Stimulated activated effector memory CD8-positive, alpha-beta T cell treated with anti-CD3 and anti-CD28 coated beads, Interleukin-12 subunit alpha, Interleukin-12 subunit beta, amount 100 ng/mL, for 72 hours (primary cell): ENCODE results near the gene TMEM123.
A peak's percentile ranks its signal among the peaks of the same experiment; 100 is the strongest.

Source experiments
- ATAC-seq: fragments of 150-1000 bp; cut with Tn5 transposase; 2 replicates; pipeline ENCODE4 v1.10.0; 2021
- DNase-seq, 2 donors: peaks; one replicate each; pipeline ENCODE4 v3.0.0; 2021 to 2022; ENCODE audit warnings: low spot score in 2 of 2
- H3K27ac Mint-ChIP-seq: one replicate; pipeline ENCODE4 v1.8.0; 2022; ENCODE audit warnings: mild to moderate bottlenecking, mixed read lengths
- H3K36me3 Mint-ChIP-seq: one replicate; pipeline ENCODE4 v1.8.0; 2022; ENCODE audit warnings: mild to moderate bottlenecking, mixed read lengths
- H3K4me1 Mint-ChIP-seq: one replicate; pipeline ENCODE4 v1.8.0; 2022; ENCODE audit warnings: mixed read lengths
- H3K4me3 Mint-ChIP-seq: one replicate; pipeline ENCODE4 v1.8.0; 2022; ENCODE audit warnings: mild to moderate bottlenecking, mixed read lengths
- H3K9me3 Mint-ChIP-seq: one replicate; pipeline ENCODE4 v1.8.0; 2022; ENCODE audit warnings: mixed read lengths

The TMEM123 gene

DNA sequence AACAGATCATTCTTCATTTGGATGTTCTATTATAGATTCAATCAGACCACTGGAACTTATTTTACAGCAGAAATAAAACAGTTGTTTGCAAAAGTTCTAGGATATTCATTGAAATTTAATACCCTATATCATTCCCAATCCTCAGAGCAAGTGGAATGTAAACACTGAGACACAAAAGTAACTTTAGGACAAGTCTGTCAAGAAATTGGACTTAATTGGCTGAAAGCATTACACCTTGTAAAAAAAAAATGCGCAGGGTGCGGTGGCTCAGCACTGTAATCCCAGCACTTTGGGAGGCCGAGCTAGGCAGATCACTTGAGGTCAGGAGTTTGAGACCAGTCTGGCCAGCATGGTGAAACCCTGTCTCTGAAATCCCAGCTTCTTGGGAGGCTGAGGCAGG lies 29.9 kb upstream of the TMEM123 start:
- H3K36me3 Mint-ChIP-seq, result no peaks in the 10 kb centered on the region
- peaks cover 16% of the 10 kb centered on the region for H3K4me1 Mint-ChIP-seq
- no peak overlapping the region for H3K27ac Mint-ChIP-seq
- no peaks in the 10 kb centered on the region for H3K9me3 Mint-ChIP-seq
- no peak overlapping the region for H3K4me3 Mint-ChIP-seq
- ATAC-seq, result no peak
- DNase-seq, result no peak

DNA sequence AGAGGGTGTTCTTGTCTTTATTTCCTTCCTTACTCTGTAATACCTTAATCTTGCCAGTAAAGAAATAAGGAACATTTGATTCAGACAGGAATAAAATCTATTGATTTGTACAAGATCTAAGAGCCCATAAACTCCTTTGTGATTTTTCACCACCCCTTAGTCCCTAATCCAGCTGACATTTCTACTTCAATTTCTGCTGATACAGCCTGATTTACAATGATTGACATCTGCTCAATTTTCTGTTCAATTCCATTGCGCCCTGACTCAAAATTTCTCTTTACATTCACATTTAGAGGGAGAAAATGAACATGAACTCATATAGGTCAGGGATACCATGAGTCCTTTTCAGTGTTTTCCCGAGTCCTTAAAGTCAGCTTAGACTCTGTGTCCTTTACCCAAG lies 27.2 kb upstream of the TMEM123 start:
- no peaks in the 10 kb centered on the region for H3K9me3 Mint-ChIP-seq
- no peak for ATAC-seq
- DNase-seq, result no peak
- no peaks in the 10 kb centered on the region for H3K36me3 Mint-ChIP-seq
- H3K4me3 Mint-ChIP-seq, result no peak overlapping the region
- H3K27ac Mint-ChIP-seq, result peak overlapping the region; percentile 5
- peaks cover 33% of the 10 kb centered on the region for H3K4me1 Mint-ChIP-seq

DNA sequence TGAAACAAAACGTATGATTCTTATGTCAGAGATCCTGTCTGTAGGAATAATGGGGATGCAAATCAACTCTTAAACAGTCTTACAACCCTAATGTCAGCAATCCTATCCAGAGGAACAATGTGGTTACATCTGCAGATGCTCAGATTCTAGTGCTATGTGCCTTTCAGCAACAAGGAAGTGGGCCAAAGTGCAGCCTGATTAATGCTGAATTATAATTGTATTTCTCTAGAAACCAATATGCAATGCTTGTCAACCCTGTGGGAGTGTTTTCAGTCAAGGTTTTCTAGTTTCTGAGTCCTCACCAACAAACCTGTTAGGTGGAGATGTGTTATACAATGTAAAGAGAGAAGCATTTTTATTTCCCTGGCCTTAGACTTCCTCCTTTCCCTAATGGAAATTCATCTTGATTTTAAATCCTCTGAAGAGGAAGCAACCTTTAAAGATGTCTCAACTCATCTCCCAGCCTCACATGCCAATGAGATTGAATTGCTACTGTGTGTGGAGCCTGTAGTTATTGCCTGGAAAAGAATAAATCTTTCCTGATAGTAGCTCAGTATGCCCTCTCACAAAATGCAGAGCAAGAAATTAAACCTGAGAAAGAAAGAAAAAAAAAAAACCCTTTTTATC lies 26.2 kb upstream of the TMEM123 start:
- DNase-seq (peak in 1 of 2 donors; percentile 30), ATAC-seq (no peak)
- Mint-ChIP-seq H3K9me3 (no peaks in the 10 kb centered on the region), H3K4me1 (peaks cover 43% of the 10 kb centered on the region), H3K27ac (peak overlapping the region; percentile 91), H3K36me3 (no peaks in the 10 kb centered on the region), H3K4me3 (no peak overlapping the region)

DNA sequence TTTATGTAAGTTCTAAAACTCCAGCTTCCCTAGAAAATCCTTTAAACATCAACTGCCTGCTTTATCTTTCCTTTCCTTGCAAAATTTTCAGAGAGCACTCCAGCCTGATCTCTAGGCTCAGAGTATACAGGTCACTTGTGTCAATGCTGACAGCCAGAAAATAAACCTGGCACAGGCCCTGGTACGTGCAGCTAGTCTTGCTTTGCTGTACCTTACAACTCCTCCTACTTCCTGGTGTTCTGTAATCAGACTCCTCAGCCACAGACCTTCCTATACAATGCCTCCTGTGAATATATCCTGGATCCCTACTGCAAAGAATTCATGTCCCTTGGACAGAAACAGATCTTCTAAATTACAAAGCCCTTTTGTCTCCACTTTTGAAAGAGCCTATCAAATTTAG lies 24.2 kb upstream of the TMEM123 start:
- ATAC-seq (peak; percentile 92), DNase-seq (no peak)
- H3K4me3 Mint-ChIP-seq, result peak overlapping the region; percentile 49
- peak overlapping the region; percentile 91 for H3K27ac Mint-ChIP-seq
- no peaks in the 10 kb centered on the region for H3K36me3 Mint-ChIP-seq
- peaks cover 52% of the 10 kb centered on the region for H3K4me1 Mint-ChIP-seq
- no peaks in the 10 kb centered on the region for H3K9me3 Mint-ChIP-seq

DNA sequence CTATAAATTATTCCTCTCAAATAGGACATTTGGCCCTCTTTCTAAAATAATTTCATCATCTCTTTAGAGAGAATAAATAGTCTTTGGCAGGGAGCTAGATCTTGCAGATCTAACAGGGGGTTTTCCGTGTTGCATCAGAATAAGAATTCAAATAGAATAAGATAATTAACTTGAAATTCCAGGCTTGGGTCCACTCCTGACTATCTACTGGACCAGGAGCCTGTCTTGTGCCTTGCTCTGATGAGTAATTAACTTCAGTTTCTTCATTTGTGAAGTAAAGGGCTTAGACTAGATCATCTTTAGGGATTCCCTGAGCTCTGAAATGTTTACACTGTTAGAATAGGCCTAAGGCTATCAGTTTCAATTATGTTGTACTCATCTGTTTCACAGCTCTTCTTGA lies 23.5 kb upstream of the TMEM123 start:
- H3K9me3 Mint-ChIP-seq, result no peaks in the 10 kb centered on the region
- peaks cover 55% of the 10 kb centered on the region for H3K4me1 Mint-ChIP-seq
- H3K27ac Mint-ChIP-seq, result peak overlapping the region; percentile 91
- peak overlapping the region; percentile 49 for H3K4me3 Mint-ChIP-seq
- DNase-seq, result no peak
- H3K36me3 Mint-ChIP-seq, result no peaks in the 10 kb centered on the region
- ATAC-seq, result peak; percentile 53

DNA sequence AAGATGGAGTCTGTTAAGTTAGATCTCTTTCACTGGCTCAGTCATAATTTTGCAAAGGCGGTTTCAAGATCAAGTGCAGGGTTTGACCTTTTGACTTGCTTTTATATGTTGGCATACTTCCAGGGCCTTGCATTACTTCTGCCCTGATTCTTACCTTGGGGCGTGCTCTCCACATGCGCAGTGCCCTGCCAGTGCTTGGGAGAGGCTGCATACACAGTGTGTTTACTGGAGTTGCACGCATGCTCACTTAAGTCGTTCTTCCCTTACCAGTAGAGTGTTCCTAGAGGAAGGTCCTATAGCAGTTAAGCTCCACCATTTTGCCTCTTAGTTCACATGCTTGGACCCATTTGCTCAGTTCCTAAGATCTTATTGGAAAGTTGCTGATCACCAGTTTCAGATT lies 21.0 kb upstream of the TMEM123 start:
- H3K27ac Mint-ChIP-seq, result peak overlapping the region; percentile 68
- peaks cover 64% of the 10 kb centered on the region for H3K4me1 Mint-ChIP-seq
- no peaks in the 10 kb centered on the region for H3K36me3 Mint-ChIP-seq
- no peak for DNase-seq
- no peak for ATAC-seq
- no peak overlapping the region for H3K4me3 Mint-ChIP-seq
- no peaks in the 10 kb centered on the region for H3K9me3 Mint-ChIP-seq

DNA sequence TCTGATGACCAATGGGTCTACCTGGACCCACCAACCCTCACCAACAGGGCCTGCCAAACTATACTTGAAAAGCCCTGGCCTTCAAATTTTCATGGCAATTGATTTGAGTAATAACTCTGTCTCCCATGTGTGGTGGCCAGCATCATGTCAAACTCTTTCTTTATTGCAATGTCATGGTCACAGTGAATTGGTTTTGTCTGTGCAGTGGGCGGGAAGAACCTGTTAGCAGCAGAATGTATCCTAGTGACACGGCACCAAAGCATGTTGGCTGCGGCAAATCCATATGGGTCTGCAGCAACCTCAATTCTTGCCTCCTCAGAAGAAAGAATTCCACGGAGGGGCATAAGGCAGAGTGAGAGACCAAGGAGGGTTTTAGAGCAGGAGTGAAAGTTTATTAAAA lies 19.6 kb upstream of the TMEM123 start:
- Mint-ChIP-seq H3K36me3 (no peaks in the 10 kb centered on the region), H3K4me1 (peaks cover 50% of the 10 kb centered on the region), H3K4me3 (no peak overlapping the region), H3K27ac (no peak overlapping the region), H3K9me3 (no peaks in the 10 kb centered on the region)
- ATAC-seq, result no peak
- DNase-seq, result no peak

DNA sequence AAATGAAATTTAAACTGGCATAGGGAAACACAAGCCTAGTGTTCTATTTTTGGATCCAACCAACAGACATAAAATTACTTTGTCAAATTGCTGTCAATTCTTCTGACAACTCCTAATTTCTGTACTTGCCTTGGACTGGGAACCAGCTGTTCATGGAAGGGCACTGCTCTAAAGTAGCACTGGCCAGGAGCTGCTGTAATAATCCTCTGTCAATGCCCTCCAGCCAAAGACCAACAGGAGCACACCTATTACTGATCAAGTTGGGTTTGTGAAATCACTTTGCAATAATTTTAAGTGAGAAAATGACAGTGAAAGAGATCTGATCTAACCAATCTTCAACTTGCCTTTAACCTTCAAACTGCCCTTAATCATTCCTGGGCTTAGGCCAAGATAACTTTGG lies 18.9 kb upstream of the TMEM123 start:
- Mint-ChIP-seq H3K4me3 (no peak overlapping the region), H3K4me1 (peaks cover 50% of the 10 kb centered on the region), H3K9me3 (no peaks in the 10 kb centered on the region), H3K36me3 (no peaks in the 10 kb centered on the region), H3K27ac (no peak overlapping the region)
- DNase-seq, result no peak
- no peak for ATAC-seq

DNA sequence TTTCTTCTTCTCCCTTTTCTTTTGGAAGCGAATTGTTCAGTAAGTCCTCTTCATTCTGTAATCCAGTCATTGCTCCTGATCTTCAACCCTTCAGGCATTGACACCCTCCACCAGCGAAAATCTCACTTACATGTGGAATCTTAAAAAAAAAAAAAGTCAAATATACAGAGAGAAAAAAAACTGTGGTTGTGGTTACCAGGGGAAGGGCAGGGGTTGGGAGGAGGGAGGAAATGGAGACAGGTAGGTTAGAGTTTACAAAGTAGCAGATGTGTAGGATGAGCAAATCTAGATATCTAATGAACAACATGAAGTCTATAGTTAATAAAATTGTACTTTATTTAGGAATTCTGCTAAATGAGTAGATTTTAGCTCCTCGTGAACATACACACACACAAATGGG lies 17.7 kb upstream of the TMEM123 start:
- Mint-ChIP-seq H3K9me3 (no peaks in the 10 kb centered on the region), H3K4me1 (peaks cover 56% of the 10 kb centered on the region), H3K27ac (no peak overlapping the region), H3K4me3 (no peak overlapping the region), H3K36me3 (no peaks in the 10 kb centered on the region)
- ATAC-seq (no peak), DNase-seq (no peak)

DNA sequence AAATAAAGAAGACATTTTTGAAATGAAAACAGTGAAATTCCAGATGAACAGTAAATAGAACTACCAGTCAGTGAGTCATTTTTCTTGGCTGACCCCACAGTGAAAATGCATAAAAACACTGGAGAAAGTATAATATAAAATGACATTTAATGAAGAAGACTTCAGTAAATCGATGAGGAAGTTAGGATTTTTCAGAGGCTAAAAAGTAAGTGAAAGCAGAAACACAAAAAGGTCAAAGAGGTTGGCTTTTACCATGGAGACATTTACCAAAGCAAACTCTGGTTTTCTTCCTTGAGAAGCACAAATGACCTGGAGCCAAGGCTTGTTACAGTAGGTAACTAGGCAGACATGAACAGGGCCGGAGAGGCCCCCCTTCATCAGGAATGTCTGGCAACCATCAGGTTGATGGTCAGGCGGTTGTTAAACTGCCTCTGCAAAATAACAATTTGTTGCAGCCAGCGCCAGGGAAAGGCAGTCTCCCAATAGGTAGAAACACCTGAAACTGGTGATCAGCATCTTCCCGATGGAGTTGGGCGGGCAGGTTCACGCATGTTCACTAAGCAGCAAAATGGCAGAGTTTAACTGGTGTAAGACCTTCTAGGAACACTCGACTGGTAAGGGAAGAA lies 16.7 kb upstream of the TMEM123 start:
- H3K36me3 Mint-ChIP-seq, result no peaks in the 10 kb centered on the region
- no peak for DNase-seq
- H3K27ac Mint-ChIP-seq, result no peak overlapping the region
- peaks cover 54% of the 10 kb centered on the region for H3K4me1 Mint-ChIP-seq
- ATAC-seq, result no peak
- H3K4me3 Mint-ChIP-seq, result no peak overlapping the region
- no peaks in the 10 kb centered on the region for H3K9me3 Mint-ChIP-seq

DNA sequence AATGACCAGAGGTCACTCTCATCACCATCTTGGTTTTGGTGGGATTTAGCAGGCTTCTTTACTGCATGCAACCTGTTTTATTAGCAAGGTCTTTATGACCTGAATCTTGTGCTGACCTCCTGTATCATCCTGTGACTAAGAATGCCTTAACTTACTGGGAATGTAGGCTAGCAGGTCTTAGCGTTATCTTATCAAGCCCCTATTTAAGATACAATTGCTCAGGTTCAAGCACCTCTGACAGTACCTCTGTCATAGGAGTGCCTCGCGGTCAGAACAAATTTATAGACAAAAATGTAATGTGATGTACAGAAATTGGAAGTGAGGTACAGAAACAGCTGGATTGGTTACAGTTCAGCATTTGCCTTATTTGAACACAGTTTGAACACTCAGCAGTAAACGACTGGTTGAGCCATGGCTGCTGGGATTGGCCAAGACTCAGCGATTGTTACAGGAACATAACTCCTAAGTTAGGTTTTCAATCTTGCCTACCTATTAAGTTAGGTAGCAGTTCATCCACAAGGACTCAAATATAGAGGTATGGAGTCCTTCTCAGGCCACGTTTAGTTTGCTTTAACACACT lies 16.1 kb upstream of the TMEM123 start:
- Mint-ChIP-seq H3K27ac (no peak overlapping the region), H3K36me3 (no peaks in the 10 kb centered on the region), H3K9me3 (no peaks in the 10 kb centered on the region), H3K4me1 (peaks cover 53% of the 10 kb centered on the region), H3K4me3 (no peak overlapping the region)
- ATAC-seq, result no peak
- DNase-seq, result no peak

DNA sequence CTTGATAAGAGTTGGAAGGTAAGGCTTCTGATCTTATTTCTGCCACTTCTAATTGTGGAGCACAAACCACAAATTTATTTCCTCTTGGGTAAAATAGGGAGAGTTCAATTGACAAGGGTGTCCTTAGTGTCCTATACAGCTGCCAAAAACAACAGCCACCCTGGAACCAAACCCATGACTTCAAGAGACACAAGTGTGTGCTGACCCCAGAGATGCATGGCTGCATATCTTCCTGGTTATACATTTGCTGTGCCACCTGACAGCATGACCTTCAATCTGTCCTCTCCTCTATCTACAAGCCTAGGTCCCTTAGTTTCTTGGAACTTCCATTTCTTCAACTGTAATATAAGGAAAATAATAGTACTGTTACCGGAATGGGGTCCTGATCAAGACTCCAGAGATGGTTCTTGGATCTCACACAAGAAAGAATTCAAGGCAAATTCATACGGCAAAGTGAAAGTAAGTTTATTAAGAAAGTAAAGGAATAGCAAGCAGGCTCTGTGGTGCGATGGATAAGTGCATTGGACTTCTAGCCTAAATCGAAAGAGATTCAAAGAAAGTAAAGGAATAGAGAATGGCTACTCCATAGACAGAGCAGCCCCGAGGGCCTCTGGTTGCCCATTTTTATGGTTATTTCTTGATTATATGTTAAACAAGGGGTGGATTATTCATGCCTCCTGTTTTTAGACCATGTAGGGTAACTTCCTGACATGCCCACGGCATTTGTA lies 15.5 kb upstream of the TMEM123 start:
- Mint-ChIP-seq H3K4me1 (peaks cover 49% of the 10 kb centered on the region), H3K36me3 (no peaks in the 10 kb centered on the region), H3K27ac (no peak overlapping the region), H3K9me3 (no peaks in the 10 kb centered on the region), H3K4me3 (no peak overlapping the region)
- ATAC-seq (no peak), DNase-seq (no peak)

DNA sequence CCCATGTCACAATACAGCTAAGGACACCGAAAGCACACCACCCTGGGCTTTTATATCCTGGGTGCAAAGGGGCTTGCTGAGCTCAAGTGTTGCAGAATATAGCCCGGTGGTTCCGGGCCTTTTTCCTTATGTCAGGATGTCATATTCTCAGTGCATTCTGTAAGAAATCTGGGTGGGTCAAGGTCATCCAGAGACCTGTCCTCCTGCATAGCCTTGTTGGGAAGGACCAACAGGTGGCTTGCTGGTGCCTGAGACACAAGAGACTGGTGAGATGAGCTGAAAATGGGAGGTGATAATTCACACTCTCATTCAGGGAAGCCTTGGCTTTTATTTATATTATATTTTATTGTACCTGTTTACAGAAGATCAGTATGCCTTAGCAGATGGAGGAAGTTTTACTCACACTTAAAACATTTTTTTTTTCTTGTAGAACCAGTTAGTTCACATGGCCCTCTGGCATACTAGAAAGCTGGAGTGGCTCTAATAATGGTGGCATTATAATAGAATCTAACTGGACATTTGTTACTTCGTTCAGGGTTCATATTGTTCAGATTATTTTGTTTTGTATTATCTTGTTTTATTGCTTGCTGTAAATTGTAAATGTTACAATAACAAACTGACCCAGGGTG lies 14.6 kb upstream of the TMEM123 start:
- Mint-ChIP-seq H3K27ac (no peak overlapping the region), H3K9me3 (no peaks in the 10 kb centered on the region)

DNA sequence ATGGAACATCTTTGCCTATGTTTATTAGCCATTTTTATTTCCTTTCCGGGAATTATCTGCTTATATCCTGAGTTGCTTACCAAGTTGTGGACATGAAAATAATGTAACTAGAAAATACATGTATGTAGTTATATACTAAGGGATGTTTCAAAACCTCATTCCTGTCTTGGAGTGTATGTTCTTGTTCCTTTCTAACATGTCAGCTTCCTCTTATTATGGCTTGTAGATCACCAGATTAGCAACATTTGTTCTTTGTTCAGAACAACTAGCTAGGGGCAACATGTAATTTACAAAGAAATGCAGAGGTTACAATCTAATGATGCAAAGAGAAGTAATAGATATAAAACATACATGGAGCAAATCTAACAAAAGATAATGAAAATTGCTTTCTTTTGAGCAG lies 13.1 kb upstream of the TMEM123 start:
- ATAC-seq, result no peak
- Mint-ChIP-seq H3K9me3 (no peaks in the 10 kb centered on the region), H3K36me3 (no peaks in the 10 kb centered on the region), H3K27ac (peak overlapping the region; percentile 9), H3K4me1 (peaks cover 37% of the 10 kb centered on the region), H3K4me3 (peak overlapping the region; percentile 0)
- no peak for DNase-seq

More for the DNA sequence above, 14.6 kb upstream of the TMEM123 start:
- H3K36me3 Mint-ChIP-seq, result no peaks in the 10 kb centered on the region
- ATAC-seq (no peak), DNase-seq (peak in 1 of 2 donors; percentile 29)
- no peak overlapping the region for H3K4me3 Mint-ChIP-seq
- H3K4me1 Mint-ChIP-seq, result peaks cover 46% of the 10 kb centered on the region

DNA sequence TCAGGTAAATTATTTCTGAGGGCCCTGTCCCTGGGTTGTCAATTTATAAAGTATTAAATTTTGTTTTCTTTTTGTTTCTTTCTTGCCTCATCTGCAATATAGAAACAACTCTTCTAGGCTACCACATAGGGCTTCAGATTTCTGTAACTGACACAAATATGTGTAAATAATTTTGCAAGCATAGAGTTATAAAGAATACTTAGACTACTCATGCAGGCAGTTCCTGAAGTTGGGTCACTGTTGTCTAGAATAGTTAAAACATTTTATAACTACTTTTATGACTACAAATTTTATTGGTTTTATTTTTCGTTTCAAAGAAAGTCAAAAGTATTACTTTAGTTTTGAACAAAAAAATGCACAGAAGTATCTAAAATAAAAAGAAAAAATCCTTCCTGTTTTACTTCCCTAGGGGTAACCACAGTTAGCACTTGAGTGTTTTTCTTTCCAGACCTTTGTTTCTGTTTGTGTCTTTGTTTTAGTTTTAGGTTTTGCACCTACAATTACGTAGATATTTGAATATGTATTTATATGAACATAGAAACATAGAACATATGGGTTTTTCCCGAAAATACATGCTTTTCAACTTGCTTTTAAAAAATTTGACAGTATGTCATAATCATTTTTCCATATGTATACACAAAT lies 12.4 kb upstream of the TMEM123 start:
- Mint-ChIP-seq H3K36me3 (no peaks in the 10 kb centered on the region), H3K4me3 (peak overlapping the region; percentile 0), H3K27ac (peak overlapping the region; percentile 23), H3K4me1 (peaks cover 35% of the 10 kb centered on the region), H3K9me3 (no peaks in the 10 kb centered on the region)
- no peak for DNase-seq
- ATAC-seq, result peak; percentile 64
